SK-MEL-5 (cell line): ENCODE results near the gene RALGAPA1. TPM values are rescaled to one million over a fixed set of nuclear protein-coding genes. Genes with fewer than 3 reads are reported as not detected.
"Not testable (repeated sequence)": the region's sequence is repeated elsewhere in the genome, so short reads cannot be mapped to it uniquely, and the experiment has no call there.

Experiments used
- DNase-seq: peaks from one replicate; pipeline ENCODE4 v3.0.0-alpha.2; 2016; ENCODE audit warnings: low read depth, low spot score
- in situ Hi-C: cut with HindIII; loops from 2 replicates; pipeline ENCODE4 v1.10.0; 2016; ENCODE audit warnings: low sequenced_read_pairs, high pct_unique_total_duplicates, low pct_unique_long_range_greater_than_20kb
- total RNA-seq: library from RNA; depleted of rRNA; stranded (reverse); fragments of >200 nt; shearing (Covaris generic); gene quantifications from 2 replicates; pipeline ENCODE4 v1.2.3, GENCODE V29; 2014

RALGAPA1 gene
- total RNA-seq, 1 experiment from 2014 or later, result 18.7 TPM

DNA sequence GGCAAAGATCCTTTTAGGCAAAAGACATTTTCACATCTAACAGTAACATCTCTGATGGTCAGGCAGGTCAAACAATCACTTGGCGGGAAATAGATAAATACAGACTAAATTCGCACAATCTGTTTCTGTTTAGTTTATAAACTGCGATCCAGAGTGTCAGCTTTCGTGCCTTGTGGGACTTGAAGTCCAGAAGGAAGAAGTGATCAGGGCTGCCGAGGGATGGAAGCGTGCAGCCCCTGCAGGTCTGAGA lies 16.8 kb upstream of the RALGAPA1 start:
- DNase-seq, result no peak
- in situ Hi-C loops, result no loop called here

GRCh38 chr14:35824446-35825165 lies 15.5 kb upstream of the RALGAPA1 start:
- in situ Hi-C loops, DNase-seq: not testable (repeated sequence)

DNA sequence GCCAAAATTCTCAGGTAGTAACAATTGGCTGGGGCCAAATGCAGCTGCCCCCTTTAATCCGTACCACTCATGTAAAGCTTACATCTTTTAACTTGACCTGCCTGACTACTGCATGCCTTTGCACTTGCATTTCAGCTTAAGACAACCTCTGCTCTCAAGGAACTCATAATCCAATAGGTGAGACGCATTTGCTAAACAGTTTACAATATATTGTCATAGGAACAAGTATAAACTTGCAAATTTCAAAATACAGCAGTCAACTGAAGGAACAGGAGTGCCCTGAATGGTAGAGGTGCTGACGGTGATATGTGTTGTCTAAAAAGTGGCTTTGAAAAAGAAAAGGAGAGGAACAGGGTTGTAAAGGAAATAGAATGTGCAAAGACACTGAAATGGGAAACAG lies 13.4 kb upstream of the RALGAPA1 start:
- in situ Hi-C loops, result no loop called here
- no peak for DNase-seq

- peak; percentile 67 for DNase-seq
- in situ Hi-C loops, result no loop called here
Observed at GRCh38 chr14:35821564-35822411, 12.7 kb upstream of the RALGAPA1 start.

DNA sequence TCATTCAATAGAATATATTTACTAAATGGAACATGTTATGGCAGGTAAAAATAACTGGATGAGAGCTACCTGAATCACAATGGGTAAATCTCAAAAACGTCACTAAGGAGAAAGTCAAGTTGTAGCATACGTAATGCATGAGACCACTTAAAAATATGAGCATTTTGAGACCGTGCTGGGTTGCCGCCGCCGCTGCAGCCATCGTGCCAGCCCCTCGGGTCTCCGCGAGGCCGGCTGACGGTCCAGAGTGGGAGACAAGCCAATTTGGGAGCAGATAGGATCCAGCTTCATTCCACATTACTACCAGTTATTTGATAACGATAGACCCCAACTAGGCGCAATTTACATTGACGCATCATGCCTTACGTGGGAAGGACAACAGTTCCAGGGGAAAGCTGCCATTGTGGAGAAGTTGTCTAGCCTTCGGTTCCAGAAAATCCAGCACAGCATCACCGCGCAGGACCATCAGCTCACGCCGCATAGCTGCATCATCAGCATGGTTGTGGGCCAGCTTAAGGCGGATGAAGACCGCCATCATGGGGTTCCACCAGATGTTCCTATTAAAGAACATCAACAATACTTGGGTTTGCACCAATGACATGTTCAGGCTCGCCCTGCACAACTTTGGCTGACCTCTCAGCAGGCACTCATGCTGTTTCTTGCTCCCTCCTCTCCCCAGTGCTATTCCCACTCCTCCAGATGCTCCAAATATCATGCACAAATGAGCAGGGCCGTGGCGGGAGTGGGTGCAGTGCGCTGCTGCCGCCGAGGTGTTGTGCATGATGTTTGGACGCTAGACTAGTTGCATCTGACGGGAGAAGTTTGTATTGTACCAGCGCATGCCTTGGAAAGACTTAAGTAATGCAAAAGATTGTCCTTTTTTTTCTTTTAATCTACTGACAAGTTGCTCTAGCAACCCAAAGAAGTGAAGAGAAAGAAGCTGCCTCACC lies 10.8 kb upstream of the RALGAPA1 start:
- in situ Hi-C loops, result no loop called here
- DNase-seq, result no peak

DNA sequence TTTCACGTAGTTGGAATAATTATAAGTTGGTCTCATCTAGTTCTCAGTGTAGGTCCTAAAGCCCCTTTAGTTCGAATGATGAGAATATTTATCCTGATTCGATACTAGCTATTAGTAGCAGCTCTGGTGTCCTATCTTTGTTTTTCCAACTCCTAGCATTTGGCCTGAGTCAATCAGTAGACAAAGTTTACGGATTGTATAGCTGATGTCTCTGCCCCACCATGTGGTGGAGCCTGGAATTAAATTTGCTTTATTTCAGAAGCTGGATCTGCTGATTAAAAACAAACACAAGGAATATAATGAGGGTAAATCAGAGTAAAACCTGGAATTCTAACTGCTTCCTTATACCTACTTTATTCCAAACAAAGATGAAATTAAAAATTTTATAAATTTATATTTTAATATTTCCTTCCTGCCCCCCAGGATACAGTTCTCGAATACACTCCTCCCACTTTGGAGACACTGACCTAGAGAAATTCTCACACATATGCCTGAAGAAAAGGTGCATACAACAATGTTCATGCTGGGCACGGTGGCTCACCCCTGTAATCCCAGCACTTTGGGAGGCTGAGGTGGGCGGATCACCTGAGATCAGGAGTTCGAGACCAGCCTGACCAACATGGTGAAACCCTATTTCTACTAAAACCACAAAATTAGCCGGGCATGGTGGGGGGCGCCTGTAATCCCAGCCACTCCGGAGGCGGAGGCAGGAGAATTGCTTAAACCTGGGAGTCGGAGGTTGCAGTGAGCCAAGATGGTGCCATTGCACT lies 9.4 kb upstream of the RALGAPA1 start:
- DNase-seq, result peak; percentile 72
- in situ Hi-C loops, result no loop called here

- DNase-seq, result peak; percentile 83
- in situ Hi-C loops, result no loop called here
Observed at GRCh38 chr14:35814371-35815005, 5.4 kb upstream of the RALGAPA1 start.

GRCh38 chr14:35810963-35811362 lies 1.9 kb upstream of the RALGAPA1 start:
- in situ Hi-C loops, result no loop called here
- no peak for DNase-seq

- in situ Hi-C loops, result no loop called here
- no peak for DNase-seq
Observed at GRCh38 chr14:35809597-35809996, 502 bp upstream of the RALGAPA1 start.

- no peak for DNase-seq
- in situ Hi-C loops, result no loop called here
Observed at GRCh38 chr14:35808076-35808637, 938 bp downstream of the RALGAPA1 start.

DNA sequence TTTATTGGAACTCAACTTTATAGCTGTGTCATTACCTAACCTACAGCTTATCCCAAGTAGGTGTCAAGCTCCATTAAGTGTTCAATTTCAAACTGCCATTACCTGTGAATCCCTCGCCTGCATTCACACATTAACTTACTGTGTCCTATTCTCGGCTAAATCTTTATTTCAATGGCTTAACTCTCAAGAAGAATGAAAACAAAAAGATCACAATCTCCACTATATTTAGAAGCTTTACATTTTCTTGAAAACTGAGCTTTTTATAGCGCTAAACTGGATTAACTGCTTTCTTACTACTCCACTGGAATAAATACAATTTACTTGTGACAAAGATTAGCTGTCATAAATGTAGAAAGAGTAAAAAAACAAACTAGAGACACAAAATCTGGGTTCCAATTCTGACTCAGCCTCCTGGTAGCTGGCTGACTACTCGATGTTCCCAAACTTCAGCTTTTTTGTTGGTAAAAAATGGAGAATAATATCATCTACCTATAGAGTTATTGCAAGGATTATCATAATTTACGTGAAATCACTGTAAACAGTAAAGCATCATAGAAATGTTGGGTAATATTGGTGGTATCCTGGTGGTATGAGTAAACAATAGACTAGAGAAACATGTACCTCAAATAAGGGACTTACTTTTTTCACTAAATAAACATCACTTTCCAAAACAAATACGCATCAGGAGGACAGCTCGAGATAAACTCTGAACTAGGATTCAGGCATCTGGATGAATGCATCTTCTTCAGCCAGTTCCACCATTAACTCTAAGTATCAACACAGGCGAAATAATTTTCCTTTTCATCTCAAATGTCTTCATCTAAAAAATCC lies 1.7 kb downstream of the RALGAPA1 start:
- in situ Hi-C loops, result no loop called here
- DNase-seq, result no peak

DNA sequence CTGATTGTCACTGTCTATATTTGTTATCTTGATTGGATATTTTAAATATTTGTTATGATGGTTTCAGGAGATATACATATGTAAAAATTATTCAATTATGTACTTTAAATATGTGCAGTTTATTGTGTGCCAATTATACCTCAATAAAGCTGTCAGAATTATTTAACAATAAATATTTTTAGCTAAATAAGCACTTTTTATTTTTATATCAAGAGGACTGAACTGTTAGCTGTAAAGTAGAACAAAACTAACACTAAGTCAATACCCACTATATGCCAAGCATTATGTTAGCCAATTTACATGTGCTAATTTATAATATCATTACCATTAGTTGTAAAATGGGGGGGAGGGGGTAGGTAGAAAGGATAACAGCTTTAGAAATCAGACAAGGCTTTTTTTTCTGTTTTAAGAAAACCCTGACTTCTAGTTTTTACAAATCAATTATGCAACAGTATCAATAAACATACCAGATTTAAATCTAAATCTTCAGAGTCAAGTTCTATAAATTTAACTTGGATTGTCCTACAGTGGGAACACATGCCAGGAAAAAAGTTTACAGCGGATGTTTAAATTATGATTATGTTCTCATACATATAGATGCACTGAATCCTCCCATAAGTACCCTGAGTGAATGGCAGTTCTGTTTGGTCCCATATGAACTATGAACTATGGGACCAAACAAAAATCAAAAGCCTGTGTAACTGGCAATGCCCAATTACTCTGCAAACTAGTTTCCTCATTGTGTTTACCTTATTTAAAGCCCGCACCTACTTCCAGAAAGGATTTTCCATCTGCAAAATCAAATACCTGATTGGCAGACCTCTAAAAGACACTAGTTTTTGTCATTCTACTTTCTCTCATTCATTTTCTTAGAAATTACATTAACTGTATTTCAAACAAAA lies 2.8 kb downstream of the RALGAPA1 start:
- DNase-seq, result no peak
- in situ Hi-C loops, result no loop called here

DNA sequence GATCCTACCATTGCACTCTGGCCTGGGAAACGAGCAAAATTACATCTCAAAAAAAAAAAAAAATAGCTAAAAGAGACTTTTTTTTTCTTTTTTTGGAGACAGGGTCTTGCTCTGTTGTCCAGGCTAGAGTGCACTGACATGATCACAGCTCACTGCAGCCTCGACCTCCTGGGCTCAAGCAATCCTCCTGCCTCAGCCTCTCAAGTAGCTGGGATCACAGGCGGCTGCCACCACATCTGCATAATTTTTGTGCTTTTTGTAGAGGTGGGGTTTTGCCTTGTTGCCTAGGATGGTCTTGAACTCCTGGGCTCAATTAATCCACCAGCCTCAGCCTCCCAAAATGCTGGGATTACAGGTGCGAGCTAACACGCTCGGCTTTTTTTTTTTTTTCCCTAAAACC lies 11.3 kb downstream of the RALGAPA1 start:
- in situ Hi-C loops, result no loop called here
- DNase-seq, result no peak

DNA sequence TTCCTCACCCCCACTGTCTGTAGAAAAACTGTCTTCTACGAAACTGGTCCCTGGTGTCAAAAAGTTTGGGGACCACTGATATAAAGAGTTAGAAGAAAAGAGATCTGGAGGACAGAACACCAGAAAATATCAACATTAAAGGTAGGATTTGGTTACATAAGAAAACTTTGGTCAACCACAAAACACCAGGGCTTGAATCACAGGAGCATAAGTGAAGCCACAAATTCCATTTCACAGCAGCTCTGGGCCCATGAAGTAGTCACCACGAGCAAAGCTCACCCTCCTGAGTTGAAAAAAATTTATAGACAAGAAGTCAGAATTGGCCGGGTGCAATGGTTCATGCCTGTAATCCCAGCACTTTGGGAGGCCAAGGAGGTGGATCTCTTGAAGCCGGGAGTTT lies 19.4 kb downstream of the RALGAPA1 start:
- in situ Hi-C loops, result no loop called here
- DNase-seq, result no peak

GRCh38 chr14:35786856-35787255 lies 22.2 kb downstream of the RALGAPA1 start:
- DNase-seq, result no peak
- in situ Hi-C loops, result no loop called here
